ENCODE data around the gene SPATA22.

DNA sequence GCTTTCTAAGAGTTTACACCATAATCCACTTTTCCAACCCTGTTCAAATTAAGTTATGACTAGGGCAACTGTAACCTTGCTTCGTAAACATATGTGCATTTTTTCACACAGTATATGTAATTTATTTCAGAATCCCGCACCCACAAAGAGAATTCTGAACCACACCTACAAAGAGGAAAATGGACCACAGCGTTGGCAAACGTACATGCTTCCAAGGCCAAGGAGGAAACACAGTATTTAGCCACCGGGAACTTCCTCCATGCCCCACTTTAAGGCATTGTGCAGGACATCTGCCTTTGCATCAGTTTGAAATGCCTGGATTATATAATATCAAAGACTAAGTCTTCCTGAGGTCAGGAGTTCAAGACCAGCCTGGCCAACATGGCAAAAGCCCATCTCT, 2.1 kb downstream of the SPATA22 start:
- no peak for TF ChIP-seq EZH2 (IDR thresholded peaks at IDR 0.05; ENCODE audit: low read depth, unreplicated experiment)
- no peak for TF ChIP-seq CTCF (conservative IDR thresholded peaks at IDR 0.05; ENCODE audit: low read depth in 2 of 2)
- TF ChIP-seq ZNF114 (CRISPR knock-in tag; IDR thresholded peaks at IDR 0.05): no peak
- TF ChIP-seq NANOG (IDR thresholded peaks at IDR 0.05; ENCODE audit: borderline replicate concordance): no peak
- TF ChIP-seq REST (IDR thresholded peaks at IDR 0.05; ENCODE audit: unreplicated experiment): no peak

Measured in GM23338 (cell line).